ENCODE measurements around the gene PCP2. TPM values are rescaled to one million over a fixed set of nuclear protein-coding genes. Genes with fewer than 3 reads are reported as not detected.

PCP2 gene
- total RNA-seq, 1 donor from 2014 or later, result not detected

DNA sequence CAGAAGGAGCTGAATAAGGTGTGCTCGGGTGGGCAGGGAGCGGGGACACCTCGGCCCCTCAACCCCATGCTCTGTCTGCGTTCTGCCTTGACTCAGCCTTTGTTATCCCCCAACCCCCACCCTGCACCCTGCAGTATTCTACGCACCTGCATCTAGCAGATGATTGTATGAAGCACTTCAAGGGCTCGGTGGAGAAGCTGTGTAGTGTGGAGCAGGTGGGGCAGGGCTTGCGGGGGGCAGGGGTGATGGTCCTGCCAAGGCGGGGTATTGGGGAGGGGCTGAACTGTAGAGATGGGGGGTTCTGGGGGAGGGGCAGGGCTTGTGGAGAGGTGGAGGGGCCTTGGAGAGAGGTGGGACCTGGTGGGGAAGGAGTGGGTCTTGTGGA, 9.5 kb upstream of the PCP2 start:
- TF ChIP-seq, protein P1, sequence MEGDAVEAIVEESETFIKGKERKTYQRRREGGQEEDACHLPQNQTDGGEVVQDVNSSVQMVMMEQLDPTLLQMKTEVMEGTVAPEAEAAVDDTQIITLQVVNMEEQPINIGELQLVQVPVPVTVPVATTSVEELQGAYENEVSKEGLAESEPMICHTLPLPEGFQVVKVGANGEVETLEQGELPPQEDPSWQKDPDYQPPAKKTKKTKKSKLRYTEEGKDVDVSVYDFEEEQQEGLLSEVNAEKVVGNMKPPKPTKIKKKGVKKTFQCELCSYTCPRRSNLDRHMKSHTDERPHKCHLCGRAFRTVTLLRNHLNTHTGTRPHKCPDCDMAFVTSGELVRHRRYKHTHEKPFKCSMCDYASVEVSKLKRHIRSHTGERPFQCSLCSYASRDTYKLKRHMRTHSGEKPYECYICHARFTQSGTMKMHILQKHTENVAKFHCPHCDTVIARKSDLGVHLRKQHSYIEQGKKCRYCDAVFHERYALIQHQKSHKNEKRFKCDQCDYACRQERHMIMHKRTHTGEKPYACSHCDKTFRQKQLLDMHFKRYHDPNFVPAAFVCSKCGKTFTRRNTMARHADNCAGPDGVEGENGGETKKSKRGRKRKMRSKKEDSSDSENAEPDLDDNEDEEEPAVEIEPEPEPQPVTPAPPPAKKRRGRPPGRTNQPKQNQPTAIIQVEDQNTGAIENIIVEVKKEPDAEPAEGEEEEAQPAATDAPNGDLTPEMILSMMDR (IDR thresholded peaks at IDR 0.05; ENCODE audit: insufficient read depth, low read length, poor library complexity, severe bottlenecking), result no peak
- no peak overlapping the region for H3K4me3 ChIP-seq (ENCODE audit: low read depth, low read length)
- no peak for DNase-seq (ENCODE audit: low read depth)
- H3K27me3 ChIP-seq (ENCODE audit: control insufficient read depth, insufficient read depth, low read length), result no peaks in the 10 kb centered on the region
- H3K36me3 ChIP-seq (ENCODE audit: control insufficient read depth, insufficient read depth, low read length), result no peaks in the 10 kb centered on the region

DNA sequence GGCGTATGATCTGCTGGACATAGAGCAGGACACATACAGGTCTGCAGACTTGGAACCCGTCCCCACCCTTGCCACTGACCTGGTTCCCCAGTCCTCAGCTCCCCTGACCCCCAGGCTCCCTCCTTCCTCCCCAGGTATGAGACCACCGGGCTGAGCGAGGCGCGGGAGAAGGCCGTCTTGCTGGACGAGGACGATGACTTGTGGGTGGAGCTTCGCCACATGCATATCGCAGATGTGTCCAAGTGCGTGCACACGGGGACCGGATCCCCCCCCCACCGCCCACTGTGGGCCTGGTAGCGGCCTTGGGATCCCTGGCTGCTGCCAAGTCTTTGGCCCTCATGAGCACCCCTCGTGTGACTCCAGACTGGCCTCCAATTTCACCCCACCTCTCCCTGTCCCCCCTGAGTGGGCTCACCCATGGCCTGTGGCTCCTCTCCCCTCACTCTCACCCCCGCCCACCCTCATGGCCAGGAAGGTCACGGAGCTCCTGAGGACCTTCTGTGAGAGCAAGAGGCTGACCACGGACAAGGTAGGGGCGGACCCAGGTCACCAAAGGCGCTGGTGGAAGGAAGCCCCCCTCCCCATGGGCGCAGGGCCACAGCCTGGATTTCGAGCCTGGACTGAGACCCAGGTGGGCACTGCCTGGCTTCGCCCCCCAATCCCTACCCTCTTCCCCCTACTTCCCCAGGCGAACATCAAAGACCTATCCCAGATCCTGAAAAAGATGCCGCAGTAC, 8.9 kb upstream of the PCP2 start:
- Histone ChIP-seq H3K27me3 (ENCODE audit: control insufficient read depth, insufficient read depth, low read length) (no peaks in the 10 kb centered on the region), H3K36me3 (ENCODE audit: control insufficient read depth, insufficient read depth, low read length) (no peaks in the 10 kb centered on the region), H3K4me3 (ENCODE audit: low read depth, low read length) (no peak overlapping the region)
- no peak for DNase-seq (ENCODE audit: low read depth)
- TF ChIP-seq, protein P1 (IDR thresholded peaks at IDR 0.05; ENCODE audit: insufficient read depth, low read length, poor library complexity, severe bottlenecking), result no peak

DNA sequence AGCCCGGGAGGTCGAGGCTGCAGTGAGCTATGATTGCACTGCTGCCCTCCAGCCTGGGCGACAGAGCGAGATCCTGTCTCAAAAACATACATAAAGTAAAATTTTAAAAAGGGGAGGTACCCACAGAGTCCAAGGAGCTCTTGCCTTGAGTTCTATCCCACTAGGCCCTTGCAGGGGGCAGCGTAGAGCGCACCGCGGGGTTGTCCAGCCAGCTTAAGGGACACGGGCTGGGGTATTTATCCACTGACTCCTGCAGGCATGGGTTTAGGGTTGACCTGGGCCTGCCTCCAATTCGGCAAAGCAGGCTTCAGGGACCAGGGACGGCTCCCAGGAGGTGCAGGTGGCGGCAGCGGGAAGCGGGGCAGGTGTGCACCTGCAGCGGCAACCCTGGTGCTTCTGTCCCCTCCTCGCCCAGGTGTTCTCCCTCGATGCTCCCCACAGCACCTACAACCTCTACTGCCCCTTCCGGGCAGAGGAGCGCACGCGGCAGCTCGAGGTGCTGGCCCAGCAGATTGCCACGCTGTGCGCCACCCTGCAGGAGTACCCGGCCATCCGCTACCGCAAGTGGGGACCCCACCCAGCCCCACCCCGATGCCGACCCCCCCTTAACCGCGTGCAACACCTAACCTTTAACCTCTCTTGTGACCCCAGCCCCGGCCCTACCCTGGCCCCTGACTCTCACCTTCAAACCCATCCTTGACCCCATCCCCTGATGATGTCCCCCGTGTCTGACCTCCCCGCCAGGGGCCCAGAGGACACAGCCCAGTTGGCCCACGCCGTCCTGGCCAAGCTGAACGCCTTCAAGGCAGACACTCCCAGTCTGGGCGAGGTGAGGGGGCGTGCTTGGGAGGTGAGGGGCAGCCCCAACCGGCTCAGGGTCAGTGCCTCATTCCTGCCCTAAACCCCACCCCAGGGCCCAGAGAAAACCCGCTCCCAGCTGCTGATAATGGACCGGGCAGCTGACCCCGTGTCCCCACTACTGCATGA, 8.1 kb upstream of the PCP2 start:
- H3K27me3 ChIP-seq (ENCODE audit: control insufficient read depth, insufficient read depth, low read length), result no peaks in the 10 kb centered on the region
- no peak for DNase-seq (ENCODE audit: low read depth)
- TF ChIP-seq, protein P1 (IDR thresholded peaks at IDR 0.05; ENCODE audit: insufficient read depth, low read length, poor library complexity, severe bottlenecking), result no peak
- no peak overlapping the region for H3K4me3 ChIP-seq (ENCODE audit: low read depth, low read length)
- no peaks in the 10 kb centered on the region for H3K36me3 ChIP-seq (ENCODE audit: control insufficient read depth, insufficient read depth, low read length)

DNA sequence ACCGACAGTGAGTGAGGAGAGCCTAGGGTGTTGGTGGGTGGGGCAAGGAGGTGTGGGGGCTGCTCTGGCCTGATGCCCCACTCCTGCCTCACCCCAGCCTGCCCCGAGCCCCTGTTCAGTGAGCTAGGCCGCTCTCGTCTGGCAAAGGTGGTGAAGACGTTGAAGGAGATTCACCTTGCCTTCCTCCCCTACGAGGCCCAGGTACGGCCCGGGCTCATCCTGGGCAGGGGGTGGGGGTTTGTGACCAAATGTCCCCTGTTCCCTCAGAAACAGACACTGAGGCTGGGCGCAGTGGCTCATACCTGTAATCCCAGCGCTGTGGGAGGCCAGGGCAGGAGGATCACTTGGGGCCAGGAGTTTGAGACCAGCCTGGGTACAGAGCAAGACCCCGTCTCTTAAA, 7.3 kb upstream of the PCP2 start:
- DNase-seq (ENCODE audit: low read depth), result no peak
- TF ChIP-seq, protein P1 (IDR thresholded peaks at IDR 0.05; ENCODE audit: insufficient read depth, low read length, poor library complexity, severe bottlenecking), result no peak
- Histone ChIP-seq H3K4me3 (ENCODE audit: low read depth, low read length) (no peak overlapping the region), H3K36me3 (ENCODE audit: control insufficient read depth, insufficient read depth, low read length) (no peaks in the 10 kb centered on the region), H3K27me3 (ENCODE audit: control insufficient read depth, insufficient read depth, low read length) (no peaks in the 10 kb centered on the region)

DNA sequence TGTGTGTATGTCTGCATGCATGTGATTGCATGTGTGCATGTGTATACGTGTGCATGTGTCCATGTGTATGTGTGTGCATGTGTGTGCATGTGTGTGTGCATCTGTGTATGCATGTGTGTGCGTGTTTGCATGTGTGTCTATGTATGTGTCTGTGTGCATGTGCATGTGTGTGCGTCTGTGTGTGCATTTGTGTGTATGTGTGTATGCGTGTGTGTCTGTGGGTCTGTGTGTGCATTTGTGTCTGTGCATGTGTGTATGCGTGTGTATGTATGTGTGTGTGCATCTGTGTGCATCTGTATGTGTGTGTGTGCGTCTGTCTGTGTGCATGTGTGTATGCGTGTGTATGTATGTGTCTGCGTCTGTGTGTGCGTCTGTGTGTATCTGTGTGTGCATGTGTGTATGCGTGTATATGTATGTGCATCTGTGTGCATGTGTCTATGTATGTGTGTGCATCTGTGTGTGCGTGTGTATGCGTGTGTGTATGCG, 6.4 kb upstream of the PCP2 start:
- TF ChIP-seq, protein P1 (IDR thresholded peaks at IDR 0.05; ENCODE audit: insufficient read depth, low read length, poor library complexity, severe bottlenecking), result no peak
- Histone ChIP-seq H3K36me3 (ENCODE audit: control insufficient read depth, insufficient read depth, low read length) (no peaks in the 10 kb centered on the region), H3K4me3 (ENCODE audit: low read depth, low read length) (no peak overlapping the region), H3K27me3 (ENCODE audit: control insufficient read depth, insufficient read depth, low read length) (peaks cover 3% of the 10 kb centered on the region)
- no peak for DNase-seq (ENCODE audit: low read depth)
